Hindlimb muscle (tissue), 1 donor: ENCODE results near the gene SMAP1. TPM values are rescaled to one million over a fixed set of nuclear protein-coding genes. Genes with fewer than 3 reads are reported as not detected.
A peak's percentile ranks its signal among the peaks of the same experiment; 100 is the strongest.

ENCODE experiments used
- DNase-seq: peaks from one replicate; pipeline ENCODE4 v3.0.0-alpha.2; 2013
- polyA plus RNA-seq: library from polyadenylated mRNA; unstranded; fragments of 120-200 nt; gene quantifications from one replicate; pipeline ENCODE4 v1.2.1, GENCODE V29; 2013; ENCODE audit not compliant: insufficient read length

The SMAP1 gene
- 26.9 TPM for polyA plus RNA-seq

- DNase-seq: peak; percentile 95
Measured at GRCh38 chr6:70667711-70668498, at the start of gene SMAP1. SMAP1 (plus strand) TSS chr6:70667883; CDS start chr6:70668024, 141 bp downstream.

- DNase-seq: no peak
Measured at GRCh38 chr6:70620746-70621145, 46.9 kb upstream of the SMAP1 start.

GRCh38 chr6:70622461-70622860, 45.2 kb upstream of the SMAP1 start:
- DNase-seq: no peak

- DNase-seq: no peak
Measured at GRCh38 chr6:70625436-70625835, 42.2 kb upstream of the SMAP1 start.

- DNase-seq: no peak
Measured at GRCh38 chr6:70627500-70628254, 40.0 kb upstream of the SMAP1 start.

GRCh38 chr6:70629929-70630328, 37.8 kb upstream of the SMAP1 start:
- no peak for DNase-seq

- DNase-seq: no peak
Measured at GRCh38 chr6:70633870-70634269, 33.8 kb upstream of the SMAP1 start.

GRCh38 chr6:70636596-70636995, 31.1 kb upstream of the SMAP1 start:
- no peak for DNase-seq

GRCh38 chr6:70638468-70638867, 29.2 kb upstream of the SMAP1 start:
- DNase-seq: no peak

GRCh38 chr6:70651326-70651905, 16.3 kb upstream of the SMAP1 start:
- no peak for DNase-seq

- no peak for DNase-seq
Measured at GRCh38 chr6:70652216-70652615, 15.5 kb upstream of the SMAP1 start.

GRCh38 chr6:70657706-70658105, 10.0 kb upstream of the SMAP1 start:
- no peak for DNase-seq

- no peak for DNase-seq
Measured at GRCh38 chr6:70663881-70664466, 3.7 kb upstream of the SMAP1 start.

- no peak for DNase-seq
Measured at GRCh38 chr6:70666706-70667105, 977 bp upstream of the SMAP1 start.

- DNase-seq: no peak
Measured at GRCh38 chr6:70667256-70667710, 400 bp upstream of the SMAP1 start.

GRCh38 chr6:70668499-70668812, 773 bp downstream of the SMAP1 start:
- no peak for DNase-seq

GRCh38 chr6:70669133-70669532, 1.4 kb downstream of the SMAP1 start:
- no peak for DNase-seq

- no peak for DNase-seq
Measured at GRCh38 chr6:70672549-70672948, 4.9 kb downstream of the SMAP1 start.

- DNase-seq: no peak
Measured at GRCh38 chr6:70673054-70673453, 5.4 kb downstream of the SMAP1 start.

- no peak for DNase-seq
Measured at GRCh38 chr6:70673601-70674000, 5.9 kb downstream of the SMAP1 start.

- DNase-seq: no peak
Measured at GRCh38 chr6:70675822-70676221, 8.1 kb downstream of the SMAP1 start.

- no peak for DNase-seq
Measured at GRCh38 chr6:70676821-70677220, 9.1 kb downstream of the SMAP1 start.

GRCh38 chr6:70680396-70680795, 12.7 kb downstream of the SMAP1 start:
- no peak for DNase-seq
